GM18505 (cell line): Measurements from ENCODE around the gene DUSP6.
"Not testable (repeated sequence)": the region's sequence is repeated elsewhere in the genome, so short reads cannot be mapped to it uniquely, and the experiment has no call there.

Experiments used
- ATAC-seq: cut with Tn5 transposase; IDR thresholded peaks from one replicate; pipeline ENCODE4 v1.9.1; 2021; ENCODE audit not compliant: unreplicated experiment
- POLR2A ChIP-seq: IDR thresholded peaks from 4 replicates; pipeline ENCODE4 v1.6.1; 2011; ENCODE audit warnings: borderline replicate concordance; ENCODE audit not compliant: insufficient read depth, insufficient read length; ENCODE audit errors: extremely low read depth

DUSP6 gene

GRCh38 chr12:89344043-89344861, 8.0 kb downstream of the DUSP6 start:
- ATAC-seq, result no peak

GRCh38 chr12:89343127-89343526, 9.2 kb downstream of the DUSP6 start:
- no peak for ATAC-seq
- no peak for TF ChIP-seq POLR2A

More at GRCh38 chr12:89344043-89344861, 8.0 kb downstream of the DUSP6 start:
- TF ChIP-seq POLR2A, result no peak

- no peak for TF ChIP-seq POLR2A
- ATAC-seq, result no peak
Measured at GRCh38 chr12:89340861-89341260, 11.4 kb downstream of the DUSP6 start.

DNA sequence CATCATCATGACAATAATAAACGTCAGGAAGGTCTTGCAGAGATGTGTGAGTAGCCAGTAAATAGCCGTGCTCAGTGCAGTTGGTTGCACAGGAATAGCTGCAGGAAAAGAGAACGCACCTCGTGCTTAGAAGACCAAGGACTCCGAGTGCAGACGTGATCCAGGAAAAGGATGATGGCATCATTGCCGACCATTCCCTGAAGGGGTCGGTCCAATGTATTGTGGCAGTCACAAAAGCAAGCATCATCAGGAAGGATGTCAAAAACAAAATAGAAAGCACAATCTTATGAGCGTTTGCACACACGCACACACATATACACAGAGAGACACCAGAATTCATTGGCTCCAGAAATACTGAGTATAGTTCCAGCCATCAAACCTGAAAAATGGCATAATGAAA, 12.8 kb downstream of the DUSP6 start:
- no peak for TF ChIP-seq POLR2A
- no peak for ATAC-seq

DNA sequence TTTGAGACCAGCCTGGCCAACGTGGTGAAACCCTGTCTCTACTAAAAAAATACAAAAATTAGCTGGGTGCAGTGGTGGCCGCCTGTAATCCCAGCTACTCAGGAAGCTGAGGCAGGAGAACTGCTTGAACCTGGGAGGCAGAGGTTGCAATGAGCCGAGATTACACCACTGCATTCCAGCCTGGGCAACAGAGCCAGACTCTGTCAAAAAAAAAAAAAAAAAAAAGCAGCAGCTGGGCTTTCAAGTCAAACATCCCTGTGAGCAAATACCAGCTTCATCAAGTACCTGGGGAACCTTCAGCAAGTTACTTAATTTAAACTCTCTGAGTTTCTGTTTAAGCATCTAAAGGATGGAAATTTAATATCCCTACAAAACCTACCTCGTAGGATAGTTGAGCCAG, 15.2 kb downstream of the DUSP6 start:
- not testable (repeated sequence) for ATAC-seq

- TF ChIP-seq POLR2A, result no peak
- no peak for ATAC-seq
Measured at GRCh38 chr12:89335452-89336244, 16.7 kb downstream of the DUSP6 start.

DNA sequence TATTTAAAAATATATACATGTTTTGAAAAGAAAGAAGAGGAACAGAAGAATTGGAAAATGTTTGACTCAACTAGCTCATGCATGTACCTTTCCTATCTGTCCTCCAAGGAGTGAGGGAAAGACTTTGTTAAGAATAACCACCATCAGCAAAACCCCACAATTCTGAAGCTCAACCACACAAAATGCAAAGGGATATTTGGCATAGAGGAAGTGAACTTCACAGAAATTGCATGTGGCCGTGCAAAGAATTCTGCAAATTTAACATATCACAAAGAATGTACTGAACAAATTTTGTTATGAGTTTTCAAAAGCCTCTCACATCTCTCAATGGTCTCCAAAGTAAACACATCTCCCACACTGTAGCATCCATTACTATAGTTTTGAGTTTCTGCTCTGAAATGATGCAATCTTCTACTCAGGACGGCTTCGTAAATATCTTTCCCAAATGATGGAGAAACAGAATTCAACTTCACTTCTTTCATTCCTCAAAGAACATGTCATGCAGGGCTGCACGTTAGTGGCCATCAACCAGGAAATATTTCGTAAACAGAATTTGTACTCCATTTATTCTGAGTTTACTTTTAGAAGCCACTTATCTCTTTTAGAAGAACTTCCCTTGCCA, 17.6 kb downstream of the DUSP6 start:
- no peak for TF ChIP-seq POLR2A
- ATAC-seq, result no peak

DNA sequence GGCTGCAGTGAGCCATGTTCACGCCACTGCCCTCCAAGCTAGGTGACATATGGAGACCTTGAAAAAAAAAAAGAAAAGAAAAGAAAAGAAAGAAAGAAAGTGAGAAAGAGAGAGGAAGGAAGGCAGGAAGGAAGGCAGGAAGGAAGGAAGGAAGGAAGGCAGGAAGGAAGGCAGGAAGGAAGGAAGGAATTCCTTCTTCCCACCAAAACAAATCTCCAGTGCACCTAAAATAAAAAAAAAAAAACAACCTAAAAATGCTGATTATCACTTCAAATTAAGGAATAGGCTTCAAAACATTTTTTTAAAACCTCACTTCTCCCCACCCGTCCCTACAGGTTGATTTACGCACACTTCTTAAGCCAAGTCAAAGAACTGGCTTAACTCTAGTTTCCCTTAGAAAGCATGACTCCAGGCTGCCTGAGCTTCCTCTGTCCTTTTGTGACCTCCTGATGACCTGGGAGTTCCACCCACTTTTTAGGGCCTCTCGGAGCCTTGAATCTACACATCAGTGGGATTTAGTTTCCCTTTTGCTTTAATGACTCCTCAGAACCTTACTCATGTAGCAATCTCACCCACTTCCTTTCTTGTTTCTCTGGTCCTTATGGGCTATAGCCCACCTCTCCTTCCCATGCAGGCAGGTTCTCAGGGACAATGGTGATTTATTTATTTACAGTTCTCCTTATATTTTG, 18.6 kb downstream of the DUSP6 start:
- ATAC-seq, result peak; percentile 78
- no peak for TF ChIP-seq POLR2A

DNA sequence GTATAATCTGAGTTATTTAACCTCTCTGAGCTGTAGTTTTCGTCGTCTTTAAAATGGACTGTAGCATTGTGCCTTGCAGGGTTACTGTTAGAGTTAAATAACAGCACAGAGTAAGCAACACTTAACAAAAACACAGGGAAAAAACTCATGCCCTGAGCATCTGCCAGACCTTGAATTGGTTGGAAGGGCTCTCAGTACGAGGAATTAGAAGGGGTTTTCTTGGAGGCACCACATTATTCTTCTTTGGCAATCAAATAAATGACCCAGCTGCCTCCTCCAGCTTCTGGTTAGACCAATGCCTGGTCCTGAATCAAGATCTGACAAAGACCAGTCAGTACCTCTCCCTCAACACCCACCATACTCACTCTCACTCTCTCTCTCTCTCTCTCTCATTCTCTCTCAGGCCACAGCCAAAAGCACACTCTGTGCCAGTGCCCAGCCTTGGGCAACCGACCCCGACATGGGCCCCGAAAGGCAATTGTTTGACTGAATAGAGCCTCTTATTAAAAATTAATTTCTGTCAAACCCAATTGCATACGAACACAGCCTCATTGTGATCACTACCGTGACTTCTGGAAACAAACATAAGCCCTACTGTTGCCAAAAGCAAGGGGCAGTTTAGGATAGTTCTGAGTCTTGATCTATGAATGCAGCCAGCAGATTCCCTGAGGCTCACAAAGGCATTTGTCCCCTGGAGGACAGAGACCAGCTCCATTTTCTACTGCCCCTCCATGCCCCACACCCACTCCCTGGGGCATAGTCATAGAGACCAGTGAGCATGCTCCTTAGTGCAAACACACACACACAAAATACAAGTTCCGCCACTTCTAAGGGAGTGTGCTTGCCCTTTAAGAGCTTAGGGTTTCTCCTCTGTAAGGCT, 23.9 kb downstream of the DUSP6 start:
- no peak for TF ChIP-seq POLR2A
- ATAC-seq, result no peak

DNA sequence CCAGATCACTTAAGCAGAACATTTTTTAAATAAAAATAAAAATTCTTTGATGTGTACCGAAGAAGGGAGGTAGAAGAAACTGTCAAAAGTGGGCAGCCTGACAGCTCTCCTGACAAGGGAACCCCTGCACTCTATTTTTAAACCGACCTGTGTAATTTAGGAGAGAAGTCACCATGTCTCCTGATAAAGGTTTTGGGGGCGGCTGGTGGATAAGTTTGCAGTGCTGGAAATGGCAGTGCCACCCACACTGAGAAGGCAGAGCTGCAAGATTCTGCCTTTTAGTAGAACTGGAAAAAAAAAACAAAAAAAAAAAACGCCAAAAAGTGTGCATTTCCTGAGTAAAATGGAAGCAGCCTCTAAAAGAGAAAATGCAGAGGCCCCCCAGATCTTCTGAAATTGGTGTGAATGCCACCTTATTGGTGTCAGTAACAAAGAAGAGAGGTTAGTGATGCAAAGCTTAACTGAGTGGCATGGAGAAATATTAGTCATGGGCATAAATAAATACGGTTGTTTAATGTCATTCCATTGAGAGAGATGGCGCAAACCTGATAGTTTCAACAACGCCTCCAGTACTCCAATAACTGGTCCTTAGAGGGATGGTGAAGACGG, 24.7 kb downstream of the DUSP6 start:
- TF ChIP-seq POLR2A, result no peak
- no peak for ATAC-seq

GRCh38 chr12:89326239-89327040, 25.9 kb downstream of the DUSP6 start:
- TF ChIP-seq POLR2A, result no peak
- no peak for ATAC-seq
